Activated gamma-delta T cell (primary cell): ENCODE data around the gene CDK2.
A peak's percentile ranks its signal among the peaks of the same experiment; 100 is the strongest.

Experiments
- DNase-seq: peaks from one replicate; lab custom pipeline; 2025; lab: John Stamatoyannopoulos, UW

CDK2 gene

GRCh38 chr12:55938826-55939501 is 27.7 kb upstream of the CDK2 start:
- no peak for DNase-seq

- DNase-seq: no peak
Measured at GRCh38 chr12:55940065-55940732, 26.4 kb upstream of the CDK2 start.

GRCh38 chr12:55942055-55942454 is 24.6 kb upstream of the CDK2 start:
- DNase-seq: no peak

- no peak for DNase-seq
Measured at GRCh38 chr12:55942577-55943136, 24.0 kb upstream of the CDK2 start.

- no peak for DNase-seq
Measured at GRCh38 chr12:55946553-55946952, 20.1 kb upstream of the CDK2 start.

- no peak for DNase-seq
Measured at GRCh38 chr12:55955344-55955743, 11.3 kb upstream of the CDK2 start.

- DNase-seq: no peak
Measured at GRCh38 chr12:55955800-55956508, 10.7 kb upstream of the CDK2 start.

GRCh38 chr12:55957106-55957859 is 9.3 kb upstream of the CDK2 start:
- DNase-seq: no peak

- no peak for DNase-seq
Measured at GRCh38 chr12:55963760-55964159, 2.9 kb upstream of the CDK2 start.

GRCh38 chr12:55965240-55965639 is 1.4 kb upstream of the CDK2 start:
- no peak for DNase-seq

GRCh38 chr12:55965941-55966407 is 656 bp upstream of the CDK2 start, which contains the start of gene PMEL:
PMEL (minus strand) TSS chr12:55966042; CDS start chr12:55966011, 31 bp downstream.
- DNase-seq: no peak

GRCh38 chr12:55969356-55969755 is 2.7 kb downstream of the CDK2 start:
- DNase-seq: no peak

GRCh38 chr12:55970775-55971174 is 4.1 kb downstream of the CDK2 start:
- DNase-seq: no peak

- no peak for DNase-seq
Measured at GRCh38 chr12:55972042-55972441, 5.4 kb downstream of the CDK2 start.

- DNase-seq: no peak
Measured at GRCh38 chr12:55972456-55972855, 5.8 kb downstream of the CDK2 start.

GRCh38 chr12:55972911-55973598 is 6.4 kb downstream of the CDK2 start:
- no peak for DNase-seq

- DNase-seq: peak; percentile 79
Measured at GRCh38 chr12:55973599-55974307, 7.1 kb downstream of the CDK2 start, which contains the start of gene RAB5B. RAB5B (plus strand) TSS chr12:55974078; CDS start chr12:55986961, 12,883 bp downstream.

GRCh38 chr12:55974308-55974730 is 7.7 kb downstream of the CDK2 start:
- no peak for DNase-seq

- no peak for DNase-seq
Measured at GRCh38 chr12:55978393-55978792, 11.8 kb downstream of the CDK2 start.

- DNase-seq: no peak
Measured at GRCh38 chr12:55979069-55979468, 12.4 kb downstream of the CDK2 start.
